G401 (cell line): ENCODE data around the gene CRB2. TPM values are rescaled to one million over a fixed set of nuclear protein-coding genes. Genes with fewer than 3 reads are reported as not detected.

Experiments used
- DNase-seq: peaks from one replicate; pipeline ENCODE4 v3.0.0-alpha.2; 2015; ENCODE audit warnings: low spot score
- in situ Hi-C: cut with HindIII; loops from 2 replicates; pipeline ENCODE4 v1.10.0; 2016; ENCODE audit warnings: low sequenced_read_pairs, mixed read lengths
- total RNA-seq: library from RNA; depleted of rRNA; stranded (reverse); fragments of >200 nt; shearing (Covaris generic); gene quantifications from 2 replicates; pipeline ENCODE4 v1.2.3, GENCODE V29; 2014

CRB2 gene
- total RNA-seq, 1 experiment from 2014 or later, result 18.7 TPM

DNA sequence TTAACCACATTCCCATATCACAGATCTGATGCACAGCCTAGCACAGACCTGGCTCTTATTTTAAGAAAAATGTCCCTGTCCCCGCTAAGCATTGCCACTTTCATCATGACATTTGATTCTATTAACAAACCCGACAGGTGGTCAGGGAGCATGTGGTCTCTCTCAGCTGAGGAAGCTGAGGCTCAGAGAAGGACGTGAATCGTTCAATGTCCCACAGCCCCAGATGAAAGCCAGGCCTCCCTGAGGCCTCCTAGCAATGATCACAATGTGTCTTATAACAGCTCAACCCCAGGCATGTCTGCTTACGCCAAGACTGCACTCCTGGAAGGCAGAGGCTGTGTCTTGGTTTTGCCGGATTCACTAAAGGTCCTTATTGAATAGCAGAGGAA is 10.4 kb upstream of the CRB2 start:
- no peak for DNase-seq
- in situ Hi-C loops, result no loop called here

GRCh38 chr9:123346026-123346425 is 10.0 kb upstream of the CRB2 start:
- in situ Hi-C loops, result no loop called here
- DNase-seq, result no peak

- no peak for DNase-seq
- in situ Hi-C loops, result no loop called here
These were observed 9.2 kb upstream of the CRB2 start for GRCh38 chr9:123346826-123347225.

GRCh38 chr9:123347289-123348060 is 8.5 kb upstream of the CRB2 start:
- in situ Hi-C loops, result no loop called here
- DNase-seq, result no peak

GRCh38 chr9:123348317-123348992 is 7.5 kb upstream of the CRB2 start:
- in situ Hi-C loops, result no loop called here
- no peak for DNase-seq

GRCh38 chr9:123349033-123349432 is 7.0 kb upstream of the CRB2 start:
- in situ Hi-C loops, result no loop called here

DNA sequence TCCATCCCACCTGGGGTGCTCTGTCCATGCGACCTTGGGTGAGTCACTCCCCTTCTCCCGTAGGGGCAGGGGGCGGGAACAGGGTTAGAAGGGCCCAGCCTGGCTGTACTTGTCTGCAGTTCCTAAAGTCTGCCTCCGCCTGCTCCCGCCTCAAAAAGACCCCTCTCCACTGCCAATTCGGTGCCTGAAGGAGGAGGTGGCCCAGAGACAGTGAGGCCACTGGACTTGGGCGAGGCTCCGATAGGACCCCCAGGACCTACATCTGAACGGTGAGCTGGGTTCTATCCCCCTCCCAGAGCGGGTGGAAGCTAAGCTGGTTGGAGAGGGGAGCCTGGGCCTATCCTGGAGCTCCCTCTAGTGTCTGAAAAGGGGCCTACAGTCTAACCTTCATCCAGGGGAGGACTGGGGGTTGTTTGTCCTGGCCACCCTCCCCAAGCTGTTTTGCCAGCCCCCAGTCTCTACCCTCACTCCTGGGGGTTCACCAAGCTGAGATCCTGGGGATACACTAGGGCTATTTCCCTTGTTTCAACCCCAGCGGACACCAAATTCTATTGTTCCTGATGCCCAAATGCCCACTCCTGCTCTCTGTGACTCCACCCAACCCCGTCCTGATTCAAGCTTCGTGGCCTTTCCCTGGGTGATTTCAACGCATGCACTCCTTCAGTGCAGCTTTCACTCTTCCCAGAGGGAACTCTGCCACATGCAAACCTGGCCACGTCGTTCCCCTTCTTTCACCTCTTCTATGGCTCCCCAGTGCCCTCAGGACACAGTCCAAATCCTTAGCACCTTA is 6.1 kb upstream of the CRB2 start:
- DNase-seq, result peak; percentile 65
- in situ Hi-C loops, result no loop called here

More at GRCh38 chr9:123349033-123349432, 7.0 kb upstream of the CRB2 start:
- DNase-seq, result no peak

- in situ Hi-C loops, result no loop called here
- DNase-seq, result no peak
These were observed 5.2 kb upstream of the CRB2 start for GRCh38 chr9:123350590-123351310.

DNA sequence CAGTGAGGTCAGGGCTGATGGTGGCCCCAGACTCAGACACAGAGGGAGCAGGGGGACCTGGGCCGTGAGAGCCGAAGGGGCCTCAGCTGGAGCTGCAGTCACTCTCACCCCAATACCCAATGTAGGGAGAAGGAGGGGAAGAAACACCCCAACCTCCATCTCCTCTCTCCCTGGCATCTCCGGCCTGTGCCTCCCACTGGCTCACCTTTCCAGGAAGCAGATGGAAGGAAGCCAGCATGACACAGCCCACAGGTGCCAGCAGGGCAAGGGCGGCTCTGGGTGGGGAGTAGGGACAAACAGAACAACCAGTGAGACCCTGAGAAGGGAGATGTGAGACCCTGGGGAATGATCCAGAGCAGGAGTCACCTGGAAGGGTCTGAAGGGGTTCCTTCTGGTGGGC is 3.0 kb upstream of the CRB2 start:
- DNase-seq, result no peak
- in situ Hi-C loops, result no loop called here

- peak; percentile 43 for DNase-seq
- in situ Hi-C loops, result no loop called here
These were observed 1.9 kb upstream of the CRB2 start for GRCh38 chr9:123353984-123354591.

DNA sequence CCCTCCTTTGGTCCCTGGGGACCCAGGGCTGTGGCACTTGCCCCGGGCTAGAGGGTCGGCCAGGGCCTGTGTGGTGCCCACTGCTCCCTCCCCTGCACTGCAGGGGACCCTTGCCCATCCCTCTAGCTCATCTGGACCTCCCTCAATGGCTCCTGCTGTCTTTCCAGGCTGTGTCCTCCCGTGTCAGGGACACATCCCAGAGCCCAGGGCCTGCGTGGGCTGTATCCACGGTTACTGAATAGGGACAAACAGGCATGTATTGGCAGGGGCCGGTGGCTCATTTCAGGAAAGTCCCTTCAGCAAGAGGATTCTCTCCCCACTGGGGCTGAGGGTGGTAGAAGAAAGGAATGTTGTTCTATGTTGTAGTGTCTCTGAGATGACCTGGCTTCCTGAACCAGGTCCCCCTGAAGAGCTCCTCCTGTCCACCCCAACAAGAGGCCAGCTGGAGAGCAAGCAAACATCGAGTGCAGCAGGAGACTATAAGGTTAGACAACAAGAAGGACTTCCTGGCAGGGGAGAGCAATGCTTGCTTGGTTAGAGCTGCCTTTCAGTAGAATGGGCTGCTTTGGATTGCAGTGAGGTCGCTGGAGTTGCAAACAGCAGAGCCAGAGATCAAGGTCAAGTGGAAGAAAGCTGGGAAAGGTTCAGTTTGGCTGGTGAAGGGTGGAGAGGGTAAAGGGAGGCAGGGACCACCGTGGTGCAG is 1.0 kb upstream of the CRB2 start:
- DNase-seq, result peak; percentile 18
- in situ Hi-C loops, result no loop called here

DNA sequence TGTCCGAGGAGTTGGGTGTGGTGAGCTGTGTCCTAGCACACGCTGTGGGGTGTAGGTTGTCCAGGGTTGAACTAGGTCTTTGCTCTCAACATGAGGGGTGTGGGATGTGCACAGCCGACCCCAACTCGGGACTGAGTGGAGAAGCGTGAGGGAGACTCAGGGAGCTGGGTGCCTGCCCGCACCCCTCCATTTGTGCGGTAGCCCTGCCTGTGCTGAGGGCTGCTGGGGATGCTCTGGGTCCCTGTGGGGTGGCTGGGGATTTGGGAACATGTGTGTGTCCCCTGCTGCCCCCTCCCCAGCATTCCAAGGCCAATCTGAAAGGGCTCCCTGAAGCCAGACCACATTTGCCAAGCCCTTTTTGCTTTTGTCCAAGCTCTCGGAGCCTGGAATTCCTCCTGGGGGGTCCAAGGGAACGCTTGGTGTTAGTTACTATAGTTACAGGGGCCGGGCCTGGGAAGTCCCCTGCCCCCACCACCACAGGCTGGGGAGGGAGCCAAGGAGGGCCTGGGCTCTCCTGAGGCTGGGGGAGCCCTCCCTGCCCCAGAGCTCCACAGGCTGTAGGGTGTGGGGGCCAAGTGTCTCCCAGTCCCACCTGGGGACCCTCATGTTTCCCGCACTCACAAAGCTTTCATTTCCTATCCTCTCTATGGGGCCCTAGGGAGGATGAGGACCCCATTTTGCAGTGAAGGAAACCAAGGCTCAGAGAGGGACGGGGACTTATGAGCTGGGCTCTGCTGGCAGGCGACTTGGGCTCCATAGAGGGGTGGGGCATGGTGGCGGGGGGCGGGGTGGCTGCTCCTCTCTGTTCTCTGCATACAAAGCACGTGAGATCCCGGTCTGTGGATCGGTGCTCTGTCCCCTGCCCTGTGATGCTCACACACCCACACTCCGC is 1.1 kb downstream of the CRB2 start:
- in situ Hi-C loops, result no loop called here
- peak; percentile 19 for DNase-seq

- in situ Hi-C loops, result no loop called here
These were observed 1.7 kb downstream of the CRB2 start for GRCh38 chr9:123357743-123358059.

DNA sequence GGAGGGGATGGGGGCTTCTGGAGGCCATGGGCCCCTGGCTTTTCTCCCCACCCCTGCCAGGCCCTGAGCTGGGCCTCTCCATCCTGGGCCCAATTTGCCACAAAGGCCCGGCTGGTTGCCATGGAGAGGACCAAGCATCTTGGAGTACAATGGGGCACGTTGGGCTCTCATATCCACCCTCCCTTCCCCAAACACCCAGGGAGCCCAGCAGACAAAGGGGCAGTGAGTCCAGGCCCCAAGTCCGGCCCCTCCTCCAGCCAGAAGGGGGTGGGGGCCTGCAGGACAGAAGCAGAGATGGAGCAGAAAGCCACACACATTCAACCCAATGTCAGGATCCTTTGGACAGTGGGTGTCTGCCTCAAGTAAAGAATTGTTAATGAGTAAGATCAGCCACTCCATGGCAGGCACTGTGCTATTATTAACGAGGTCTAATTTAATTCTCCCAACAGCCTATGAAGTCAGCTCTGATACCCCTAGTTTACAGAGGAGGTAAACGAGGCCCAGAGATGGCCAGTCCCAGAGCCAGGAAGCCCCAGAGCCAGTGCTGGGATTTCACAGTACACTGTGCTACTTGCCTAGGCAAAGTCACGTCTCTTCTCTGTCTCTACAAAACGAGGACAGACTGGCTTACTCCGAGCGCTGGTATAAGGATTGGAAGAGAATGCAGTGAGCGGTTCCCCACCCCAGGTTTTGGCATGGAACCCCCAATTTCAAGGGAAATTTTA is 2.3 kb downstream of the CRB2 start:
- peak; percentile 30 for DNase-seq
- in situ Hi-C loops, result no loop called here

More at GRCh38 chr9:123357743-123358059, 1.7 kb downstream of the CRB2 start:
- no peak for DNase-seq

DNA sequence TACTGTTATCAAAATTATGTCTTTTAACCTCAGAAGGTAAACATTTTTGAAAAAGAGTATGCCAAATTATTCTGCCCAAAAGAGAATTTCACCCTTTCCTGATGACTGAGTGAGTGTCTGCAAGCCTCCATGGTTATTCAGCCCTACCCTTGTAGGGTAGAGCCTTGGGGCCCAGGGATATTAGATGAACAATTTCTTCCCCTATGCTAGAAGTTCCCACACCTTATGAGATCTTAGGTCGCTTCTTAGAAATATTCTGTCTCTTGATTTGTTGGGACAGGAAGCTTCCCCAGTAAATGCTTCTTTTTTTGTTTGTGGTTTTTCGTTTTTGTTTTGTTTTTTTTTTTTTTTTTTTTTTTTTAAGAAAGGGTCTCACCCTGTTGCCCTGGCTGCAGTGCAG is 3.1 kb downstream of the CRB2 start:
- in situ Hi-C loops, result no loop called here
- no peak for DNase-seq

GRCh38 chr9:123359546-123359945 is 3.5 kb downstream of the CRB2 start:
- DNase-seq, result no peak
- in situ Hi-C loops, result no loop called here
